Testis (tissue), 3 donors: ENCODE data around the gene LPCAT3. TPM values are rescaled to one million over a fixed set of nuclear protein-coding genes. Genes with fewer than 3 reads are reported as not detected.
"Not testable (repeated sequence)": the region's sequence is repeated elsewhere in the genome, so short reads cannot be mapped to it uniquely, and the experiment has no call there.

ENCODE experiments used
- DNase-seq: peaks from one replicate; pipeline ENCODE4 v3.0.0-alpha.2; 2019
- H3K27ac ChIP-seq, 2 donors: fragments of 200-600 bp; sonication (generic); one replicate each; pipeline ENCODE4 v1.5.1; 2019
- H3K27me3 ChIP-seq: fragments of 200-600 bp; sonication (generic); one replicate; pipeline ENCODE4 v1.5.1; 2019
- H3K36me3 ChIP-seq: fragments of 200-600 bp; sonication (generic); one replicate; pipeline ENCODE4 v1.5.1; 2017; ENCODE audit warnings: low read depth; ENCODE audit errors: missing control alignments
- H3K4me1 ChIP-seq: fragments of 200-600 bp; sonication (generic); one replicate; pipeline ENCODE4 v1.5.1; 2019
- H3K4me3 ChIP-seq, 2 donors: fragments of 200-600 bp; sonication (generic); one replicate each; pipeline ENCODE4 v1.5.1; 2017 to 2019
- H3K9me3 ChIP-seq: fragments of 200-600 bp; sonication (generic); one replicate; pipeline ENCODE4 v1.5.1; 2017
- CTCF ChIP-seq, 3 experiments: fragments of 450-650 bp in 2 of 3; fragments of 200-600 bp in 1 of 3; sonication (generic) in 1 of 3; IDR thresholded peaks; one replicate each; pipeline ENCODE4 v1.5.1; 2016 to 2019; ENCODE audit warnings: antibody characterized with exemption in 3 of 3, mild to moderate bottlenecking in 2 of 3, moderate library complexity in 1 of 3
- POLR2A ChIP-seq: fragments of 450-650 bp; IDR thresholded peaks from one replicate; pipeline ENCODE4 v1.6.1; 2017; ENCODE audit warnings: antibody characterized with exemption, mild to moderate bottlenecking, moderate library complexity
- WGBS, 2 donors: methylation state at CpG; one replicate each; pipeline ENCODE4 v1.1.5; 2018; 5-methylcytosine and 5-hydroxymethylcytosine counted together
- intact Hi-C: fragments of 100-400 bp; cut with DNase I; formaldehyde crosslinking; loops from one replicate; pipeline ENCODE4 v1.15.1; 2023; ENCODE audit warnings: low total_unique reads
- polyA plus RNA-seq: library from polyadenylated mRNA; stranded (reverse); fragments of 350-450 nt; fragmentation: Illumina TruSeq; extraction: RNeasy Lipid Tissue Mini Kit (QIAGEN cat#74804); gene quantifications from one replicate; pipeline ENCODE4 v1.2.3, GENCODE V29; 2014; ENCODE audit warnings: low read depth, low replicate concordance; ENCODE audit not compliant: insufficient read depth
- total RNA-seq, 2 donors: library from RNA; depleted of rRNA; stranded (reverse); fragments of >200 nt; gene quantifications; one replicate each; pipeline ENCODE4 v1.2.3, GENCODE V29; 2016

Gene LPCAT3
- total and polyA plus RNA-seq, 3 donors from 2014 or later = 26.0 to 33.2 (median 30.2) TPM

GRCh38 chr12:7038591-7038990 is 20.3 kb upstream of the LPCAT3 start:
- WGBS, 2 donors = 79 to 81% methylated on average over 22 of the region's 22 CpGs
- no peak for DNase-seq
- H3K27me3 ChIP-seq = no peaks in the 10 kb centered on the region
- H3K27ac ChIP-seq = peak overlapping the region in 1 of 2 donors; percentile 2
- no peaks in the 10 kb centered on the region for H3K36me3 ChIP-seq
- intact Hi-C loops = no loop called here
- peak overlapping the region; percentile 18 to 22 for H3K4me3 ChIP-seq
- no peaks in the 10 kb centered on the region for H3K4me1 ChIP-seq
- H3K9me3 ChIP-seq = no peaks in the 10 kb centered on the region
- TF ChIP-seq CTCF (IDR thresholded peaks at IDR 0.05) (no peak), POLR2A (no peak)

GRCh38 chr12:7037411-7037810 is 19.1 kb upstream of the LPCAT3 start:
- DNase-seq, H3K27me3 ChIP-seq, H3K27ac ChIP-seq, H3K36me3 ChIP-seq, intact Hi-C loops, H3K9me3 ChIP-seq, H3K4me1 ChIP-seq: not testable (repeated sequence)
- 80 to 83% methylated on average over 1 to 19 of the region's 32 CpGs for WGBS, 2 donors
- H3K4me3 ChIP-seq = peak overlapping the region; percentile 18 to 22

- WGBS, 2 donors = 78 to 81% methylated on average over 2 of the region's 2 CpGs
- TF ChIP-seq CTCF (IDR thresholded peaks at IDR 0.05) (no peak), POLR2A (no peak)
Measured at GRCh38 chr12:7035463-7035862, 17.2 kb upstream of the LPCAT3 start.

GRCh38 chr12:7034464-7034863 is 16.2 kb upstream of the LPCAT3 start:
- Histone ChIP-seq H3K4me1 (no peaks in the 10 kb centered on the region), H3K4me3 (no peak overlapping the region), H3K36me3 (no peaks in the 10 kb centered on the region), H3K27me3 (no peaks in the 10 kb centered on the region), H3K9me3 (no peaks in the 10 kb centered on the region), H3K27ac (no peak overlapping the region)
- intact Hi-C loops = no loop called here
- TF ChIP-seq CTCF (IDR thresholded peaks at IDR 0.05) = no peak
- TF ChIP-seq POLR2A = no peak
- 88 to 93% methylated on average over 1 of the region's 1 CpG for WGBS, 2 donors
- DNase-seq = no peak

More at GRCh38 chr12:7035463-7035862, 17.2 kb upstream of the LPCAT3 start:
- Histone ChIP-seq H3K4me3 (no peak overlapping the region), H3K27me3 (no peaks in the 10 kb centered on the region), H3K9me3 (no peaks in the 10 kb centered on the region), H3K4me1 (no peaks in the 10 kb centered on the region), H3K27ac (no peak overlapping the region), H3K36me3 (no peaks in the 10 kb centered on the region)
- intact Hi-C loops = no loop called here
- DNase-seq = no peak

GRCh38 chr12:7032990-7033389 is 14.7 kb upstream of the LPCAT3 start:
- TF ChIP-seq CTCF (IDR thresholded peaks at IDR 0.05) (no peak), POLR2A (no peak)
- H3K36me3 ChIP-seq = no peaks in the 10 kb centered on the region
- 85 to 93% methylated on average over 2 of the region's 2 CpGs for WGBS, 2 donors
- no peak overlapping the region for H3K4me3 ChIP-seq
- no peaks in the 10 kb centered on the region for H3K9me3 ChIP-seq
- intact Hi-C loops = no loop called here
- no peaks in the 10 kb centered on the region for H3K27me3 ChIP-seq
- DNase-seq = no peak
- no peaks in the 10 kb centered on the region for H3K4me1 ChIP-seq
- no peak overlapping the region for H3K27ac ChIP-seq
